Measurements from ENCODE around the gene LRMDA. TPM values are rescaled to one million over a fixed set of nuclear protein-coding genes. Genes with fewer than 3 reads are reported as not detected.

Gene LRMDA
- total RNA-seq, 1 experiment from 2014 or later: 4.8 TPM

DNA sequence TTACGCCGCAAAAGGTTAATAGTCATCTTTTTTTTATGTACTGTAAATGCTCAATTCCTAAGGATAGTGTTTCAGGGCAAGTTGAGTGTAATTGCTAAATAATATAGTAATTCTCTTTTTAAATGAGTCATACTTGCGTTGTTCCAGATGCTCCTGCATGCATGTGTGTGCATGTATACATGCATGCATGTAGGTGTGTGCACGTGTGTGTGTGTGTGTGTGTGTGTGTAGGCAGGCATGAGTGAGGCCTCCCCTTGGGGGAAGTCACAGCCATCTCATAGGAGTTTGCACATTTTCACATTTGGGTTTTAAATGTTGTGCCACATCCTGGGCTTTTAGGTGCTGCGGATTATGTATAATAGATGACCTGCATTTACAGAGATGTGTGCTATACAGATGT, 1110.4 kb downstream of the LRMDA start:
- no peak overlapping the region for H3K4me2 ChIP-seq (ENCODE audit: low read length)
- no peak overlapping the region for H2AFZ ChIP-seq (ENCODE audit: low read depth, low read length, poor library complexity, severe bottlenecking)
- no peak overlapping the region for H3K9ac ChIP-seq (ENCODE audit: low read length)
- TF ChIP-seq POLR2AphosphoS5 (IDR thresholded peaks at IDR 0.05; ENCODE audit: low read depth, low read length) (no peak), SRF (IDR thresholded peaks at IDR 0.05; ENCODE audit: low read depth) (no peak), JUND (IDR thresholded peaks at IDR 0.05) (no peak), SIN3A (IDR thresholded peaks at IDR 0.05; ENCODE audit: low read depth) (no peak), FOSL1 (IDR thresholded peaks at IDR 0.05; ENCODE audit: low read depth) (no peak), SP1 (IDR thresholded peaks at IDR 0.05; ENCODE audit: low read depth) (no peak), ZNF274 (IDR thresholded peaks at IDR 0.05; ENCODE audit: low read depth, low read length) (no peak), YY1 (IDR thresholded peaks at IDR 0.05; ENCODE audit: extremely low read depth, insufficient replicate concordance, low read depth, low read length) (no peak), ZFX (IDR thresholded peaks at IDR 0.05) (no peak), RAD21 (IDR thresholded peaks at IDR 0.05; ENCODE audit: low read depth) (no peak), CEBPB (IDR thresholded peaks at IDR 0.05; ENCODE audit: low read depth) (no peak), TCF7L2 (IDR thresholded peaks at IDR 0.05; ENCODE audit: borderline replicate concordance, extremely low read depth, insufficient read depth, insufficient read length) (no peak), EZH2 (IDR thresholded peaks at IDR 0.05) (no peak), ELF1 (IDR thresholded peaks at IDR 0.05; ENCODE audit: borderline replicate concordance, low read depth) (no peak)
- TF ChIP-seq, protein P1, sequence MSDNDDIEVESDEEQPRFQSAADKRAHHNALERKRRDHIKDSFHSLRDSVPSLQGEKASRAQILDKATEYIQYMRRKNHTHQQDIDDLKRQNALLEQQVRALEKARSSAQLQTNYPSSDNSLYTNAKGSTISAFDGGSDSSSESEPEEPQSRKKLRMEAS (IDR thresholded peaks at IDR 0.05): no peak
- TF ChIP-seq, protein P2, sequence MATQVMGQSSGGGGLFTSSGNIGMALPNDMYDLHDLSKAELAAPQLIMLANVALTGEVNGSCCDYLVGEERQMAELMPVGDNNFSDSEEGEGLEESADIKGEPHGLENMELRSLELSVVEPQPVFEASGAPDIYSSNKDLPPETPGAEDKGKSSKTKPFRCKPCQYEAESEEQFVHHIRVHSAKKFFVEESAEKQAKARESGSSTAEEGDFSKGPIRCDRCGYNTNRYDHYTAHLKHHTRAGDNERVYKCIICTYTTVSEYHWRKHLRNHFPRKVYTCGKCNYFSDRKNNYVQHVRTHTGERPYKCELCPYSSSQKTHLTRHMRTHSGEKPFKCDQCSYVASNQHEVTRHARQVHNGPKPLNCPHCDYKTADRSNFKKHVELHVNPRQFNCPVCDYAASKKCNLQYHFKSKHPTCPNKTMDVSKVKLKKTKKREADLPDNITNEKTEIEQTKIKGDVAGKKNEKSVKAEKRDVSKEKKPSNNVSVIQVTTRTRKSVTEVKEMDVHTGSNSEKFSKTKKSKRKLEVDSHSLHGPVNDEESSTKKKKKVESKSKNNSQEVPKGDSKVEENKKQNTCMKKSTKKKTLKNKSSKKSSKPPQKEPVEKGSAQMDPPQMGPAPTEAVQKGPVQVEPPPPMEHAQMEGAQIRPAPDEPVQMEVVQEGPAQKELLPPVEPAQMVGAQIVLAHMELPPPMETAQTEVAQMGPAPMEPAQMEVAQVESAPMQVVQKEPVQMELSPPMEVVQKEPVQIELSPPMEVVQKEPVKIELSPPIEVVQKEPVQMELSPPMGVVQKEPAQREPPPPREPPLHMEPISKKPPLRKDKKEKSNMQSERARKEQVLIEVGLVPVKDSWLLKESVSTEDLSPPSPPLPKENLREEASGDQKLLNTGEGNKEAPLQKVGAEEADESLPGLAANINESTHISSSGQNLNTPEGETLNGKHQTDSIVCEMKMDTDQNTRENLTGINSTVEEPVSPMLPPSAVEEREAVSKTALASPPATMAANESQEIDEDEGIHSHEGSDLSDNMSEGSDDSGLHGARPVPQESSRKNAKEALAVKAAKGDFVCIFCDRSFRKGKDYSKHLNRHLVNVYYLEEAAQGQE (IDR thresholded peaks at IDR 0.05; ENCODE audit: low read depth): no peak
- TF ChIP-seq, protein P3, sequence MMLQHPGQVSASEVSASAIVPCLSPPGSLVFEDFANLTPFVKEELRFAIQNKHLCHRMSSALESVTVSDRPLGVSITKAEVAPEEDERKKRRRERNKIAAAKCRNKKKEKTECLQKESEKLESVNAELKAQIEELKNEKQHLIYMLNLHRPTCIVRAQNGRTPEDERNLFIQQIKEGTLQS (IDR thresholded peaks at IDR 0.05): no peak
- no TSS peak for BruUV-seq (replicated peaks)
- intact Hi-C loops (cut with micrococcal nuclease): loop anchor here (10.0 kb wide), 1 partner anchor 443 kb away; no protein-coding TSS in a partner anchor
- RAD21 ChIA-PET (ENCODE audit: low non-redundant PET in 1 of 2, low total read pairs in 2 of 2, uncharacterized antibody in 2 of 2, unreplicated experiment in 2 of 2): no interaction called here
- no peaks in the 10 kb centered on the region for H3K79me2 ChIP-seq (ENCODE audit: insufficient read depth, low read length)
- H3K9me3 ChIP-seq (ENCODE audit: control insufficient read depth in 1 of 2, insufficient read depth in 1 of 2, low read depth in 1 of 2, low read length in 2 of 2): no peaks in the 10 kb centered on the region
- ATAC-seq: no peak
- no peaks in the 10 kb centered on the region for H3K36me3 ChIP-seq (ENCODE audit: control insufficient read depth in 1 of 2, insufficient read depth in 2 of 2, low read length in 2 of 2)
- no peaks in the 10 kb centered on the region for H3K27me3 ChIP-seq (ENCODE audit: insufficient read depth, low read length)
- H3K27ac ChIP-seq (ENCODE audit: low read depth, low read length): no peak overlapping the region
- H3K9me2 ChIP-seq (ENCODE audit: insufficient read depth): no peaks in the 10 kb centered on the region
- H3K4me1 ChIP-seq (ENCODE audit: control insufficient read depth in 1 of 2, insufficient read depth in 2 of 2, low read length in 2 of 2): no peaks in the 10 kb centered on the region
- no peak overlapping the region for H3K4me3 ChIP-seq (replicated peaks in 1 of 2; ENCODE audit: low read depth in 1 of 2, low read length in 2 of 2)
- CTCF ChIA-PET: no interaction called here
- POLR2A ChIA-PET: no interaction called here
- H4K20me1 ChIP-seq (ENCODE audit: insufficient read depth): no peaks in the 10 kb centered on the region
- DNase-seq (ENCODE audit: low read depth, low spot score): no peak

Measured in HCT116 (cell line).